HG03565 (cell line): Measurements from ENCODE around the gene RBMY1J.
"Not testable (repeated sequence)": the region's sequence is repeated elsewhere in the genome, so short reads cannot be mapped to it uniquely, and the experiment has no call there.

Source experiments
- ATAC-seq: cut with Tn5 transposase; IDR thresholded peaks from one replicate; pipeline ENCODE4 v1.9.1; 2021; ENCODE audit warnings: mild to moderate bottlenecking, moderate library complexity; ENCODE audit not compliant: unreplicated experiment

Gene RBMY1J

DNA sequence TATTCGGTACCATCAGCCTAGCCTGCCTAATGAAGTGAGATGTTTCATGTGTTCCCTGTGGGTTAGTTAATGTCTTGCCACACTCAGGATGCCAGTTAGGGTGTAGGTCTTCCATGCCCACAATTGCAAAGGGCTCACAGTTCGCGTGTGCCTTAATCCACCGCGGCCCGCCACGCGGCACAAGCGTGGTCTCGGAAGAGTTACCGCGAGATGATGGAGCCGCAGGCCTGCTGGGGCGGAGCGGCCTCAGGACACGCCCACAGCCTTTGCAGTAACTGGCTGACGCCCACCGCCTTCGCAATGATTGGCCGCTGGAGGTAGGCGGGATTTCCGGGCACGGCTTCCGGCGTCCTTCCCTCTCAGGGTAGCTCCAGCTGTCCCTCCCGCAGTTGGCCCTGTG lies at the start of gene RBMY1J:
Gene RBMY1J (plus strand): TSS at position 301 of the 400 bp plus-strand sequence. CDS start 2,038 bp downstream, outside the sequence.
- ATAC-seq: not testable (repeated sequence)

DNA sequence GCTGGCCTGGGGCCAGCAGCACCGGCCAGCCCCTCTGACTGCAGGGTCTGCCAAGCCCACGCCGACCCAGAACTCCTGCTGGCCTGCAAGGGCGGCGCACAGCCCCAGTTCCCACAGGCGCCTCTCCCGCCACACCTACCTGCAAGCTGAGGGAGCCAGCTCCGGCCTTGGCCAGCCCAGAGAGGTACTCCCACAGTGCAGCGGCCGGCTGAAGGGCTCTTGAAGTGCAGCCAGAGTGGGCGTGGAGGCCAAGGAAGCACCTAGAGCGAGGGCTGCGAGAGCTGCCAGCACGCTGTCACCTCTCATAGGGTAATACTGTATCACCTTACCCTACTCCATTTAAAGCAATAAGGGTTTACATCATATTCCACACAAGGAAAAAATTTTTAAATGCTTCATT lies 35.8 kb upstream of the RBMY1J start:
- no peak for ATAC-seq

DNA sequence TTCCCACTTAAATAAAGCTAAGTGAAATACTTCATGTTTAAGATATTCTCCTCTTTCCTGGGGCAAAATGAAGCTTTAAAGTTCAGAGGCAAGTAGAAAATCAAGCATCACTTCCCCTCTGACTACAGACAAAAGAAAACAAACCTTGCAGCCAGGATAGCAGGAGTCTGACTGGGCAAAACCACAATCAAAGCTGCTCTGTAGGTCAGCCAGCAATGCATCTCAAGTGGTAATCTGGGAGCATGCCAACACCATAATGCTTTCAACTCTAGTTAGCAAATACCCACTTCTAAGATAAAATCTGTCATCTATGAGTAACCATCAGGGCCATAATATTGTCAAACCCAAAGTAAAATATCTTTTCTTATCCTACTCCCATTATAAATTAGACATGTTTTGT lies 32.6 kb upstream of the RBMY1J start:
- ATAC-seq: no peak

DNA sequence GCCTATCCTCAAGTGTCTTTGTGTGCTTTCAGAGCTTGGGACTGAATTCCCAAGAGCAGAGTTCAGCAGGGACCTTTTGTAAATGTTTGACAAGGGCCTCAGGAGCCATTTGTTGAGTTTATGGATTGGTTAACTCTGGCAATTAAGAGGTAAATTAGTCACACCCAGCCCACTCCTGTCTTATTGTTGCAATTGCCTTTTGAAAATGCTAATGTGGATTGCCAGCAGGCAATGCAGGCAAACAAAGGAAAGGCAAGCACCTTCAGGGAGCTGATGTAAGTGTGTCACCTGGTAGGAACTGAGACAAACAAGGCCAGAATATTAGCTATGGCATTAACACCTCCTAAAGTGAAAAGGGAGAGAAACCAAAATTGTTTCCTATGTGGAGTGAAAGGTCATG lies 29.7 kb upstream of the RBMY1J start:
- no peak for ATAC-seq

DNA sequence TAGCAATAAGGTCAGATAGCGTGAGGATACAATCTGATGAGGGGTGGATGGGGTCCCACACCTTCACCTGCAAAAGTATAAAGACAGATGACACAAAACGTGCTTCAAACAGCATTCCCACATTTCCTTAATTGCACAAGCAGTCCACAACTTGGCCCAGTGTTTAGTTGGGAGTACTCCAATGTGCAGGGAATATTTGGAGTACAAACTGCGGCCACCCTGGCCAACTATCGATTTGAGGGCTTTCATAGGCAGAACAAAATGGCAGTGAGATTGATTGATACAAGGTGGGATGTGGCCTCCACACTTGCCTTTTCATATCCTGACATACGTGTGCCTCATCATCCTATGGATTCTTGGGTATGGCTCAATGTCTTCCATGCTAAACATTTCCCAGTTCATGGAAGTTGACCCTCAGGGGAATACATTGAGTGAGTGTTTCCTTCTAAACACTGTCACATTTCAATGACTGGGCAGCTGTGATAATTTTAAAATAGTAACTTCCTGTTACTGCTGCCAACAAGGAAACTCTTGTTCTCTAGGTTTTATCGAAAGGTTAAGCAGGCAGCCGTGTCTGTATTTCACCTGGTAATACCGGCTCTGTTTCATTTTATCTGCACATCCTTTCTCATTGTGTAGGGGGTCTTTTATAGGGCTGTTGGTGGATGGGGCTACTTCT lies 41.6 kb downstream of the RBMY1J start:
- ATAC-seq: not testable (repeated sequence)

DNA sequence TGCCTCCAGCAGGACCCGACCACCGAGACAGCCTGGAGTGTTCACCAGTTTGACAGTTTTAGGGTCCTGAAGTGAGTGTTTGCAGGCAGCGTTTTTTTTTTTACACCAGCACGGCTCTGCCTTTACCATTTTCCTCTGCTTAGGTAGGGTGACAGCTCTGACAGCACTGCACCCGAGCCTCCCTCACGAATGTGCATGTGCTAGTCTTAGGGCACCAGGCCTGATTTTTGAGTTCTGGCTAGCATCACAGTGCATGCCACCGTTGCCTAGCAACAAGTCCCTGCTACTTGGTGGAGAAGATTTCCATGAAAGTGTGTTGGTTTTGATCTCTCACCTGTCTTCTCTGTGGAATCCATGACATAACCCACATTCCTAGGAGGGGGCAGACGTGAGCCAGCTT lies 52.3 kb downstream of the RBMY1J start:
- ATAC-seq: not testable (repeated sequence)

DNA sequence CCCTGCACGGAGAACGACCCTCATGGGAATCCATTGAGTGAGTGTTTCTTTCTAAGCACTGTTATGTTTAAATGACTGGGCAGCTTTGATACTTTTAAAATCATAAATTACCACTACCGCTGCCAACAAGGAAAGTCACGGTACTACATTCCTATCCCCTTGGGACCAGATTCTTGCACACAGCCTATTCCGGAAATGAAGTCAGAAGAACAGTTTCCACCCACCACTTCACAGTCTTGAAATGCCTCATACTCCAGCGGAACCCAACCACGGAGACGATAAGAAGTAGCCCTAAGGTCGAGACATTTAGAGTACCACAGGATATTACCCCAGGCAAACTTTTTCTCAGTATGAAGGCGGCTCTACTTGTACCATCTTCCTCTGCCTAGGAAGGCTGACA lies 58.8 kb downstream of the RBMY1J start:
- not testable (repeated sequence) for ATAC-seq
